Measurements from ENCODE around the gene LYRM9. TPM values are rescaled to one million over a fixed set of nuclear protein-coding genes. Genes with fewer than 3 reads are reported as not detected.
A peak's percentile ranks its signal among the peaks of the same experiment; 100 is the strongest.

LYRM9 gene
- total and polyA plus RNA-seq, 9 of the 15 experiments (the other 6 are each of a cell fraction or from before 2014, with no cell fraction given), result 0.98 to 4.7 (median 1.8) TPM

GRCh38 chr17:27892866-27893769, at the start of gene LYRM9 (continued):
- no peak for TF ChIP-seq SAFB (IDR thresholded peaks at IDR 0.05; ENCODE audit: borderline replicate concordance, low read depth, low read length)
- peak; percentile 63 to 65 for TF ChIP-seq RAD21 (CRISPR knock-in tag; conservative IDR thresholded peaks at IDR 0.05 in 1 of 2, IDR thresholded peaks at IDR 0.05 in 1 of 2)
- TF ChIP-seq CCAR2 (IDR thresholded peaks at IDR 0.05; ENCODE audit: low read depth, low read length), result no peak
- TF ChIP-seq NR4A1 (CRISPR knock-in tag; IDR thresholded peaks at IDR 0.05), result no peak
- 0 out of 2 replicates have a peak, but pooled peaks have one; percentile 34 for TF ChIP-seq NR4A1 (tag; IDR thresholded peaks at IDR 0.05)
- TF ChIP-seq, protein P1, sequence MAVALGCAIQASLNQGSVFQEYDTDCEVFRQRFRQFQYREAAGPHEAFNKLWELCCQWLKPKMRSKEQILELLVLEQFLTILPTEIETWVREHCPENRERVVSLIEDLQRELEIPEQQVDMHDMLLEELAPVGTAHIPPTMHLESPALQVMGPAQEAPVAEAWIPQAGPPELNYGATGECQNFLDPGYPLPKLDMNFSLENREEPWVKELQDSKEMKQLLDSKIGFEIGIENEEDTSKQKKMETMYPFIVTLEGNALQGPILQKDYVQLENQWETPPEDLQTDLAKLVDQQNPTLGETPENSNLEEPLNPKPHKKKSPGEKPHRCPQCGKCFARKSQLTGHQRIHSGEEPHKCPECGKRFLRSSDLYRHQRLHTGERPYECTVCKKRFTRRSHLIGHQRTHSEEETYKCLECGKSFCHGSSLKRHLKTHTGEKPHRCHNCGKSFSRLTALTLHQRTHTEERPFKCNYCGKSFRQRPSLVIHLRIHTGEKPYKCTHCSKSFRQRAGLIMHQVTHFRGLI (CRISPR knock-in tag; IDR thresholded peaks at IDR 0.05), result no peak
- TF ChIP-seq HNRNPH1 (optimal IDR thresholded peaks at IDR 0.05; ENCODE audit: low read depth, low read length), result no peak
- no peak for TF ChIP-seq OTX1 (CRISPR knock-in tag; IDR thresholded peaks at IDR 0.05)
- 0 out of 2 replicates have a peak, but pooled peaks have one; percentile 32 for TF ChIP-seq MYC (IDR thresholded peaks at IDR 0.05; ENCODE audit: low read depth, low read length)
- no peak for TF ChIP-seq MYC (CRISPR knock-in tag; IDR thresholded peaks at IDR 0.05; ENCODE audit: borderline replicate concordance, low read depth)
- no peak for TF ChIP-seq HDAC8 (tag; IDR thresholded peaks at IDR 0.05)
- TF ChIP-seq E2F8 (IDR thresholded peaks at IDR 0.05; ENCODE audit: low read depth, partially characterized antibody), result no peak
- 0 out of 2 replicates have a peak, but pooled peaks have one; percentile 3 for TF ChIP-seq NFIC (IDR thresholded peaks at IDR 0.05)
- TF ChIP-seq NCOA6 (IDR thresholded peaks at IDR 0.05), result no peak
- peak; percentile 89 for TF ChIP-seq CTCFL (IDR thresholded peaks at IDR 0.05; ENCODE audit: borderline replicate concordance, insufficient read depth, low read depth, low read length, poor library complexity, severe bottlenecking)
- TF ChIP-seq PHF21A (IDR thresholded peaks at IDR 0.05; ENCODE audit: borderline replicate concordance, low read depth), result no peak
- peak in 1 of 2 experiments; percentile 63; a peak in 1 of 4 replicates for TF ChIP-seq NONO (IDR thresholded peaks at IDR 0.05; ENCODE audit: low read depth in 2 of 2, low read length in 1 of 2)
- no peak for TF ChIP-seq BCOR (IDR thresholded peaks at IDR 0.05)
- TF ChIP-seq NCOA1 (IDR thresholded peaks at IDR 0.05; ENCODE audit: low read depth), result no peak

All from K562 (cell line).